PFSK-1 (cell line): ENCODE data around the gene NRL.

Experiments used
- FOXP2 ChIP-seq: optimal IDR thresholded peaks from 2 replicates; pipeline ENCODE3; 2011; ENCODE audit warnings: borderline replicate concordance, control low read depth, inconsistent platforms; ENCODE audit not compliant: insufficient read depth; ENCODE audit errors: extremely low read length, extremely low read depth
- POLR2AphosphoS5 ChIP-seq: IDR thresholded peaks from 2 replicates; pipeline ENCODE4 v1.6.1; 2012; ENCODE audit warnings: low read depth, mild to moderate bottlenecking, control low read depth, low read length, moderate library complexity
- REST ChIP-seq, 2 experiments: IDR thresholded peaks; 2 replicates each; pipeline versions ENCODE4 v1.6.1 to v1.8.0; 2011 to 2012; ENCODE audit warnings: low read depth in 2 of 2, low read length in 2 of 2, control low read depth in 1 of 2, inconsistent platforms in 1 of 2, mild to moderate bottlenecking in 1 of 2, moderate library complexity in 1 of 2; ENCODE audit not compliant: insufficient read depth in 1 of 2
- SIN3A ChIP-seq: IDR thresholded peaks from 2 replicates; pipeline ENCODE4 v1.6.1; 2012; ENCODE audit warnings: mild to moderate bottlenecking, low read length, moderate library complexity, borderline replicate concordance; ENCODE audit not compliant: insufficient read depth
- TAF1 ChIP-seq: IDR thresholded peaks from 2 replicates; pipeline ENCODE4 v1.6.1; 2012; ENCODE audit warnings: low read length, control low read depth, borderline replicate concordance; ENCODE audit not compliant: insufficient read depth

The NRL gene

GRCh38 chr14:24093901-24094840 is 20.6 kb downstream of the NRL start, which contains the start of gene PCK2:
Gene PCK2, plus strand, starts transcription at chr14:24094311. Its CDS starts 95 bp downstream, at chr14:24094406.
- TF ChIP-seq REST (IDR thresholded peaks at IDR 0.05; ENCODE audit: insufficient read depth in 1 of 2, low read depth in 2 of 2, low read length in 2 of 2), result no peak
- no peak for TF ChIP-seq FOXP2
- no peak for TF ChIP-seq TAF1
- no peak for TF ChIP-seq SIN3A
- no peak for TF ChIP-seq POLR2AphosphoS5

- no peak for TF ChIP-seq FOXP2
Observed at GRCh38 chr14:24093207-24093900, 21.4 kb downstream of the NRL start.

GRCh38 chr14:24092505-24093206 is 22.1 kb downstream of the NRL start:
- TF ChIP-seq SIN3A (no peak), TAF1 (no peak), REST (IDR thresholded peaks at IDR 0.05; ENCODE audit: insufficient read depth in 1 of 2, low read depth in 2 of 2, low read length in 2 of 2) (no peak), POLR2AphosphoS5 (no peak), FOXP2 (no peak)

- TF ChIP-seq SIN3A (no peak), REST (IDR thresholded peaks at IDR 0.05; ENCODE audit: insufficient read depth in 1 of 2, low read depth in 2 of 2, low read length in 2 of 2) (no peak), FOXP2 (no peak), POLR2AphosphoS5 (no peak), TAF1 (no peak)
Observed at GRCh38 chr14:24092110-24092504, 22.6 kb downstream of the NRL start.

GRCh38 chr14:24089890-24090289 is 24.9 kb downstream of the NRL start:
- TF ChIP-seq SIN3A, result no peak
- no peak for TF ChIP-seq REST (IDR thresholded peaks at IDR 0.05; ENCODE audit: insufficient read depth in 1 of 2, low read depth in 2 of 2, low read length in 2 of 2)
- TF ChIP-seq TAF1, result no peak
- no peak for TF ChIP-seq POLR2AphosphoS5
- TF ChIP-seq FOXP2, result no peak
